Measurements from ENCODE around the gene MEF2D. TPM values are rescaled to one million over a fixed set of nuclear protein-coding genes. Genes with fewer than 3 reads are reported as not detected.
A peak's percentile ranks its signal among the peaks of the same experiment; 100 is the strongest.

Gene MEF2D
- total RNA-seq, 4 donors from 2014 or later, result 8.4 to 101 (median 35.1) TPM

DNA sequence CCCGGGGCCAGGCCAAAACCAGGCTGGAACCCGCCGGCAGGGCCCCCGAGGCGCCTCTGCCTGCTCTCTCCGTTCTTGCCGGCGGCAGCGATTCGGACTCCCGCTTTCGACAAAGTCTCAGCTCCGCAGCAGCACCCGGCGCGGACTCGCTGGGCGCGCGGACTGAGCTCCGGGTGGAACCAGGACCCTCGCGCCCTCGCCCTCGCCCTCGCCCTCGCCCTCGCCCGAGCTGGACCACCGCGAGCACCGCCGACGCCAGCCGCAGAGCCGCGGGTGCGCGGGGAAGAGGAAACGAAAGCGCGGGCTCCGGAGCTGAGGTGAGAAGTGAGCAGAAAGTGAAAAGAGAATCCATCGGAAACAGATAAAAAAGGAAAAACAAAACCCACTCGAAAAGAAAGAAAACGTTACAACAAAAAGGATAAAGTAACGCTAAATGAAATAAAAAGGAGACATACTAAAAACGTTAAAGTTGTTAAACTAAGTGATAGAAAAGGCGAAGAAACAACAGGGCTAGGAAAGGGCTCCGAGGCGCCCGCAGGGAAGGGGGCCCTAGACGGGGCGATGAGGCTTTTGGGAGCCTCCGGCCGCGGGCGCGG lies 64.9 kb downstream of the MEF2D start:
- no peak overlapping the region for H3K27ac ChIP-seq
- TF ChIP-seq POLR2A (IDR thresholded peaks at IDR 0.05), result no peak
- TF ChIP-seq, protein P1, sequence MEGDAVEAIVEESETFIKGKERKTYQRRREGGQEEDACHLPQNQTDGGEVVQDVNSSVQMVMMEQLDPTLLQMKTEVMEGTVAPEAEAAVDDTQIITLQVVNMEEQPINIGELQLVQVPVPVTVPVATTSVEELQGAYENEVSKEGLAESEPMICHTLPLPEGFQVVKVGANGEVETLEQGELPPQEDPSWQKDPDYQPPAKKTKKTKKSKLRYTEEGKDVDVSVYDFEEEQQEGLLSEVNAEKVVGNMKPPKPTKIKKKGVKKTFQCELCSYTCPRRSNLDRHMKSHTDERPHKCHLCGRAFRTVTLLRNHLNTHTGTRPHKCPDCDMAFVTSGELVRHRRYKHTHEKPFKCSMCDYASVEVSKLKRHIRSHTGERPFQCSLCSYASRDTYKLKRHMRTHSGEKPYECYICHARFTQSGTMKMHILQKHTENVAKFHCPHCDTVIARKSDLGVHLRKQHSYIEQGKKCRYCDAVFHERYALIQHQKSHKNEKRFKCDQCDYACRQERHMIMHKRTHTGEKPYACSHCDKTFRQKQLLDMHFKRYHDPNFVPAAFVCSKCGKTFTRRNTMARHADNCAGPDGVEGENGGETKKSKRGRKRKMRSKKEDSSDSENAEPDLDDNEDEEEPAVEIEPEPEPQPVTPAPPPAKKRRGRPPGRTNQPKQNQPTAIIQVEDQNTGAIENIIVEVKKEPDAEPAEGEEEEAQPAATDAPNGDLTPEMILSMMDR (IDR thresholded peaks at IDR 0.05), result no peak
- peaks cover 0 to 12% of the 10 kb centered on the region in 2 donors for H3K4me1 ChIP-seq
- no peak for DNase-seq
- peaks cover 29 to 84% of the 10 kb centered on the region in 2 donors for H3K27me3 ChIP-seq
- intact Hi-C loops (cut with DNase I; ENCODE audit: low total_unique reads), result no loop called here
- H3K4me3 ChIP-seq, result peak overlapping the region in 1 of 2 donors; percentile 25
- H3K9me3 ChIP-seq, result no peaks in the 10 kb centered on the region
- no peaks in the 10 kb centered on the region for H3K36me3 ChIP-seq

DNA sequence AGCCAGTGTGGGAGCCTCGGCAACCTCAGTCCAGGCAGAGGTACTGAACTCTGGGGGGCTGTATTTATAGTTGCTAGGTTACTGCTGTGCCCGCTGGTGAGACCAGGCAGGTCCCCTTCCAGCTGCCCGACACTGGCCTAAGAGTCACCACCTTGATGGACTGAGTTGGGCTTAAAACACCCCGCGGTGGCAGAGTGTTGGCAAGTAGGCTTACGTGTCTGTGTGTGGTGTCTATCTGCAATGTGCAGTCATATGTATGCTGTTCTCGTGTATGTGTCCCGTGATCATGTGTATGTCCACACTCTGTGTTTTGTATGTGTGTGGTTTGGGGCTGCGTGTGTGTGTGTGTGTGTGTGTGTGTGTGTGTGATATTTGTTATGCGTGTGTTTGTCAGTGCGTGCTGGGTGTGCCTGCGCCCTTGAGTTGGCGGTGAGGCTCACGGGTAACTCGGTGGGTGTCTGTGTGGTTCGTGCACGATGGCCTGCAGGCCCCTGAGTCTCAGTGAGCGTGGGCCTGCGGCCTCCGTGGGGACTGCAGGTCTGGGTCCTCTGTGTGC lies 65.5 kb downstream of the MEF2D start:
- no peaks in the 10 kb centered on the region for H3K36me3 ChIP-seq
- no peak overlapping the region for H3K4me3 ChIP-seq
- H3K27me3 ChIP-seq, result peaks cover 29 to 88% of the 10 kb centered on the region in 2 donors
- no peak overlapping the region for H3K27ac ChIP-seq
- intact Hi-C loops (cut with DNase I; ENCODE audit: low total_unique reads), result no loop called here
- H3K4me1 ChIP-seq, result peaks cover 0 to 12% of the 10 kb centered on the region in 2 donors
- no peaks in the 10 kb centered on the region for H3K9me3 ChIP-seq
- no peak for DNase-seq
- TF ChIP-seq, protein P1 (IDR thresholded peaks at IDR 0.05), result no peak
- no peak for TF ChIP-seq POLR2A (IDR thresholded peaks at IDR 0.05)

GRCh38 chr1:156433602-156434001 lies 67.0 kb downstream of the MEF2D start:
- peaks cover 29 to 77% of the 10 kb centered on the region in 2 donors for H3K27me3 ChIP-seq
- H3K9me3 ChIP-seq, result no peaks in the 10 kb centered on the region
- DNase-seq, result no peak
- peaks cover 0 to 12% of the 10 kb centered on the region in 2 donors for H3K4me1 ChIP-seq
- no peak overlapping the region for H3K27ac ChIP-seq
- H3K36me3 ChIP-seq, result no peaks in the 10 kb centered on the region
- intact Hi-C loops (cut with DNase I; ENCODE audit: low total_unique reads), result no loop called here
- TF ChIP-seq, protein P1 (IDR thresholded peaks at IDR 0.05), result no peak
- no peak for TF ChIP-seq POLR2A (IDR thresholded peaks at IDR 0.05)
- H3K4me3 ChIP-seq, result no peak overlapping the region

DNA sequence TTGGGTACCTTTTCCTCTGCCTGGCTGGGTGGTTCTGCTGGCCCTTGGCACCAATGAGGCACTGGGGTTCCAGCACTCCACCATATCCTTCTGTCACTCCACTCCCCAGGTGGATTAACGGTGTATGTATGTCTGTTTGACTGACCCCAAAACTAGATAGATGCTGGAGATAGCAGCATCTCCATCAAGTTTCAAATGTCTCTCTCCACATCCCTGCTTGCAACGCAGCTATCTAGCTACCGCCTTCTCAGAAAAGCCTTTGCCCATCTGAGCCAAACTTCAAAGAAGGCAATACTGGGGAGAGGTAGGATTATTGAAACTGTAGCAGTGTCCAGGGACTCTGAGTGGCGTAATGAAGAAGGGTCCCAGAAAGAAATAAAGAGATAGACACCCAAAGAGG lies 67.5 kb downstream of the MEF2D start:
- intact Hi-C loops (cut with DNase I; ENCODE audit: low total_unique reads), result no loop called here
- TF ChIP-seq, protein P1 (IDR thresholded peaks at IDR 0.05), result no peak
- no peak for TF ChIP-seq POLR2A (IDR thresholded peaks at IDR 0.05)
- Histone ChIP-seq H3K27me3 (peaks cover 29 to 71% of the 10 kb centered on the region in 2 donors), H3K4me1 (peaks cover 0 to 12% of the 10 kb centered on the region in 2 donors), H3K9me3 (no peaks in the 10 kb centered on the region), H3K36me3 (no peaks in the 10 kb centered on the region), H3K4me3 (no peak overlapping the region), H3K27ac (no peak overlapping the region)
- no peak for DNase-seq

DNA sequence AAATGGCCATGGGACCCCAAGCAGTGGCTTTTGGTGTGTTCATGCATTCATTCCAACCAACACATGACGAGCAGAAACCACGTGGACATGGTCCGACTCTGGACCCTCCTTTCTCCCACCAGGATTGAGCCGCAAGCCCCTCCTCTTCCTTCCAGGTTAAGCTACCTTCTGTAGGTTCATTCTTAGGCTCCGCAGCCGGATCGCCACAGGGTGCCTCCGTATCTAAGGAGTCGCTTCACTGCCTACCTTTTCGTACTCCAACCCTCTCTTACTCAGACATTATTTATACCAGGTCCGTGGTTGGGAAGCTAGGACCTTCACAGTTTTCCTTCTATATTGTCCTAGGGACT lies 67.9 kb downstream of the MEF2D start:
- H3K27me3 ChIP-seq, result peaks cover 29 to 67% of the 10 kb centered on the region in 2 donors
- H3K9me3 ChIP-seq, result no peaks in the 10 kb centered on the region
- intact Hi-C loops (cut with DNase I; ENCODE audit: low total_unique reads), result no loop called here
- no peak for DNase-seq
- H3K36me3 ChIP-seq, result no peaks in the 10 kb centered on the region
- no peak for TF ChIP-seq POLR2A (IDR thresholded peaks at IDR 0.05)
- TF ChIP-seq, protein P1 (IDR thresholded peaks at IDR 0.05), result no peak
- no peak overlapping the region for H3K27ac ChIP-seq
- no peak overlapping the region for H3K4me3 ChIP-seq
- peaks cover 0 to 12% of the 10 kb centered on the region in 2 donors for H3K4me1 ChIP-seq

Measured in uterus (tissue), 4 donors.